Measurements from ENCODE around the gene TBCEL. TPM values are rescaled to one million over a fixed set of nuclear protein-coding genes. Genes with fewer than 3 reads are reported as not detected.

The TBCEL gene
- total and polyA plus RNA-seq, 10 of the 15 experiments (the other 5 are each of a cell fraction or from before 2014, with no cell fraction given), result 2.0 to 10.4 (median 7.3) TPM

GRCh38 chr11:121006922-121007321 lies 17.0 kb upstream of the TBCEL start (continued):
- TF ChIP-seq PRDM15 (CRISPR knock-in tag; IDR thresholded peaks at IDR 0.05) (no peak), KDM1A (IDR thresholded peaks at IDR 0.05; ENCODE audit: borderline replicate concordance) (no peak), SMAD5 (IDR thresholded peaks at IDR 0.05; ENCODE audit: low read depth) (no peak), REST (IDR thresholded peaks at IDR 0.05; ENCODE audit: low read depth, low read length) (no peak)

- H3K27ac ChIP-seq (ENCODE audit: control insufficient read depth, insufficient read depth), result no peak overlapping the region
- DNase-seq (ENCODE audit: low read depth, low spot score) (no peak), ATAC-seq (no peak), FAIRE-seq (no peak)
- in situ Hi-C loops (cut with MboI) (no loop called here), intact Hi-C loops (cut with micrococcal nuclease; ENCODE audit: unreplicated experiment) (no loop called here)
- CTCF ChIA-PET, result no interaction called here
- H3K4me1 ChIP-seq (ENCODE audit: control insufficient read depth, insufficient read depth, low read length), result no peaks in the 10 kb centered on the region
- SMC1A ChIA-PET (ENCODE audit: uncharacterized antibody, unreplicated experiment), result no interaction called here
- no TSS peak for BruUV-seq (replicated peaks)
- H3K79me2 ChIP-seq (ENCODE audit: control insufficient read depth, insufficient read depth, low read length), result no peaks in the 10 kb centered on the region
- H3K36me3 ChIP-seq (ENCODE audit: control insufficient read depth in 2 of 2, insufficient read depth in 2 of 2, low read length in 1 of 2), result no peaks in the 10 kb centered on the region
- H3K27me3 ChIP-seq (replicated peaks in 1 of 2; ENCODE audit: control insufficient read depth in 2 of 2, insufficient read depth in 2 of 2, low read length in 1 of 2), result peaks cover 0 to 2% of the 10 kb centered on the region in 2 experiments; a peak in 1 of 4 replicates
- H3K9me3 ChIP-seq (replicated peaks; ENCODE audit: control insufficient read depth, insufficient read depth, low read length), result peaks cover 4% of the 10 kb centered on the region; the same call in 1 of the 3 replicates
- H3K9ac ChIP-seq (ENCODE audit: control insufficient read depth, insufficient read depth, low read length), result no peak overlapping the region
- no peak overlapping the region for H3K4me3 ChIP-seq
- no peaks in the 10 kb centered on the region for H4K20me1 ChIP-seq (ENCODE audit: control insufficient read depth, insufficient read depth)
- H2AFZ ChIP-seq (ENCODE audit: control insufficient read depth, low read depth, low read length), result no peak overlapping the region
- POLR2A ChIA-PET, result no interaction called here
- RAD21 ChIA-PET (ENCODE audit: unreplicated experiment), result no interaction called here
- no peak overlapping the region for H3K4me2 ChIP-seq (ENCODE audit: control insufficient read depth, insufficient read depth)
- TF ChIP-seq YBX1 (IDR thresholded peaks at IDR 0.05), result no peak
- no peak for TF ChIP-seq POLR2AphosphoS2 (IDR thresholded peaks at IDR 0.05; ENCODE audit: low read depth, low read length)
- TF ChIP-seq TCF12 (IDR thresholded peaks at IDR 0.05; ENCODE audit: low read depth, low read length), result no peak
- no peak for TF ChIP-seq MYC (IDR thresholded peaks at IDR 0.05; ENCODE audit: insufficient read depth, insufficient read length, insufficient replicate concordance, low read length, severe bottlenecking)
- TF ChIP-seq CEBPB (IDR thresholded peaks at IDR 0.05; ENCODE audit: borderline replicate concordance in 1 of 2, low read depth in 2 of 2, low read length in 2 of 2), result no peak
- no peak for TF ChIP-seq ZZZ3 (IDR thresholded peaks at IDR 0.05; ENCODE audit: control insufficient read depth, insufficient read length, low read depth)
- no peak for TF ChIP-seq CHD4 (IDR thresholded peaks at IDR 0.05)
- TF ChIP-seq BRCA1 (IDR thresholded peaks at IDR 0.05; ENCODE audit: low read depth, low read length), result no peak
- TF ChIP-seq CBX3 (IDR thresholded peaks at IDR 0.05; ENCODE audit: borderline replicate concordance, low read depth), result no peak
- no peak for TF ChIP-seq NR2C1 (IDR thresholded peaks at IDR 0.05)
- TF ChIP-seq ZNF217 (IDR thresholded peaks at IDR 0.05), result no peak
- TF ChIP-seq LARP7 (IDR thresholded peaks at IDR 0.05), result no peak
- no peak for TF ChIP-seq ZBTB33 (IDR thresholded peaks at IDR 0.05)
Observed at GRCh38 chr11:121008551-121008950, 15.4 kb upstream of the TBCEL start.
